HepG2 (cell line): Measurements from ENCODE around the gene PODXL2. TPM values are rescaled to one million over a fixed set of nuclear protein-coding genes. Genes with fewer than 3 reads are reported as not detected.

ENCODE experiments used
- ATAC-seq: fragments of 200-7000 bp; cut with Tn5 transposase; 3 replicates; pipeline ENCODE4 v1.9.1; 2020; ENCODE audit warnings: mild to moderate bottlenecking, moderate library complexity
- BruUV-seq: library from RNA; stranded (reverse); fragments of 400-500 nt; replicated peaks from 2 replicates; lab custom pipeline; 2021; lab: Mats Ljungman, UMichigan
- CTCF ChIA-PET: fragments of 300-600 bp; formaldehyde crosslinking; extraction: SDS; loops from one replicate; lab custom pipeline; 2021; ENCODE audit warnings: low total read pairs, inconsistent platforms, low intra/inter-chr PET ratio; lab: Yijun Ruan, JAX
- POLR2A ChIA-PET: fragments of 350-600 bp; sonication (Branson Sonifier 250); formaldehyde crosslinking; loops from one replicate; lab custom pipeline; 2020; ENCODE audit warnings: antibody characterized with exemption, inconsistent platforms; lab: Yijun Ruan, JAX
- DNase-seq: peaks from one replicate; pipeline ENCODE4 v3.0.0-alpha.2; 2015; ENCODE audit warnings: low spot score
- FAIRE-seq: peaks from 3 replicates; lab custom pipeline; 2011; peaks lifted over from hg19 to GRCh38; lab: Jason Lieb, UNC
- H2AFZ ChIP-seq: one replicate; pipeline ENCODE4 v1.6.1; 2011; ENCODE audit warnings: low read length, inconsistent platforms
- H3K27ac ChIP-seq: fragments of 300-600 bp; 3 replicates; pipeline ENCODE4 v1.8.0; 2011; ENCODE audit warnings: mixed run types, mild to moderate bottlenecking, mixed read lengths, low read length, inconsistent platforms; ENCODE audit not compliant: insufficient read depth; ENCODE audit errors: extremely low read length
- H3K27me3 ChIP-seq, 2 experiments: fragments of 200-600 bp in 1 of 2; 2 replicates in 1 of 2; 3 replicates in 1 of 2; pipeline versions ENCODE4 v1.6.0 to v1.8.0; 2011; ENCODE audit warnings: low read length in 2 of 2, mild to moderate bottlenecking in 2 of 2, moderate library complexity in 2 of 2, inconsistent platforms in 1 of 2; ENCODE audit not compliant: insufficient read depth in 2 of 2, control insufficient read depth in 1 of 2
- H3K36me3 ChIP-seq, 2 experiments: fragments of 200-600 bp in 1 of 2; replicated peaks in 1 of 2; 2 replicates in 1 of 2; 3 replicates in 1 of 2; pipeline versions ENCODE4 v1.5.1 to v1.8.0; 2011; ENCODE audit warnings: low read length in 2 of 2, inconsistent platforms in 1 of 2; ENCODE audit not compliant: insufficient read depth in 2 of 2, control insufficient read depth in 1 of 2
- H3K4me1 ChIP-seq: 2 replicates; pipeline ENCODE4 v1.5.1; 2012; ENCODE audit warnings: low read length, inconsistent platforms; ENCODE audit not compliant: insufficient read depth
- H3K4me2 ChIP-seq: 2 replicates; pipeline ENCODE4 v1.6.0; 2011; ENCODE audit warnings: low read depth, low read length, inconsistent platforms
- H3K4me3 ChIP-seq, 3 experiments: fragments of 200-600 bp in 1 of 3; sonication (generic), shearing (Covaris generic) in 1 of 3; replicated peaks in 1 of 3; 2 replicates each; pipeline ENCODE4 v1.5.1; 2011 to 2016; ENCODE audit warnings: low read length in 3 of 3, inconsistent platforms in 2 of 3, low read depth in 2 of 3, mild to moderate bottlenecking in 2 of 3, control low read depth in 1 of 3, mixed read lengths in 1 of 3; ENCODE audit not compliant: insufficient read depth in 1 of 3
- H3K79me2 ChIP-seq: one replicate; pipeline ENCODE4 v1.6.1; 2011; ENCODE audit warnings: low read length, inconsistent platforms; ENCODE audit not compliant: insufficient read depth
- H3K9ac ChIP-seq: 2 replicates; pipeline ENCODE4 v1.6.0; 2011; ENCODE audit warnings: mild to moderate bottlenecking, low read depth, low read length, inconsistent platforms; ENCODE audit not compliant: insufficient read depth
- H3K9me3 ChIP-seq: 2 replicates; pipeline ENCODE4 v1.5.1; 2012; ENCODE audit warnings: mild to moderate bottlenecking, low read length
- H4K20me1 ChIP-seq: 2 replicates; pipeline ENCODE4 v1.6.0; 2011; ENCODE audit warnings: inconsistent platforms, mild to moderate bottlenecking, low read length, moderate library complexity; ENCODE audit not compliant: insufficient read depth
- PHF8 ChIP-seq: sonication (generic); formaldehyde crosslinking; IDR thresholded peaks from 2 replicates; pipeline ENCODE4 v1.5.0; 2020; ENCODE audit warnings: missing genetic modification reagents
- PREB ChIP-seq: sonication (generic); formaldehyde crosslinking; IDR thresholded peaks from 2 replicates; pipeline ENCODE4 v1.4.0; 2020; ENCODE audit warnings: missing genetic modification reagents
- RARG ChIP-seq: sonication (generic); formaldehyde crosslinking; IDR thresholded peaks from 2 replicates; pipeline ENCODE4 v1.4.0; 2020; ENCODE audit warnings: low read depth, mild to moderate bottlenecking, missing genetic modification reagents
- SAFB2 ChIP-seq: sonication (generic); formaldehyde crosslinking; IDR thresholded peaks from 2 replicates; pipeline ENCODE4 v1.5.1; 2020; ENCODE audit warnings: missing genetic modification reagents, low read depth, mild to moderate bottlenecking, borderline replicate concordance
- SMAD3 ChIP-seq: sonication (generic); formaldehyde crosslinking; IDR thresholded peaks from 2 replicates; pipeline ENCODE4 v1.4.0; 2020; ENCODE audit warnings: missing genetic modification reagents
- SRF ChIP-seq: IDR thresholded peaks from 2 replicates; pipeline ENCODE4 v1.6.1; 2011; ENCODE audit warnings: mild to moderate bottlenecking, low read depth, low read length, moderate library complexity
- ZNF333 ChIP-seq: sonication (generic); formaldehyde crosslinking; IDR thresholded peaks from 2 replicates; pipeline ENCODE4 v1.4.0; 2020; ENCODE audit warnings: mild to moderate bottlenecking, missing genetic modification reagents, borderline replicate concordance
- ZNF615 ChIP-seq: sonication (generic); formaldehyde crosslinking; IDR thresholded peaks from 2 replicates; pipeline ENCODE4 v1.5.0; 2020; ENCODE audit warnings: mild to moderate bottlenecking, missing genetic modification reagents, borderline replicate concordance
- WGBS: methylation state at CpG from one replicate; pipeline ENCODE4 v1.1.6; 2017; ENCODE audit warnings: low lambda C conversion rate; 5-methylcytosine and 5-hydroxymethylcytosine counted together
- in situ Hi-C: cut with HindIII; loops from 2 replicates; pipeline ENCODE4 v1.10.0; 2017; ENCODE audit warnings: low pct_unique_long_range_greater_than_20kb; ENCODE audit not compliant: extremely low pct_ligation_motif_present
- intact Hi-C: fragments of 100-400 bp; cut with micrococcal nuclease; formaldehyde crosslinking; loops from one replicate; pipeline ENCODE4 v1.10.0; 2022; ENCODE audit not compliant: unreplicated experiment
- polyA plus RNA-seq, 8 experiments: library from polyadenylated mRNA; depleted of rRNA in 3 of 8; stranded (reverse) in 7 of 8; unstranded in 1 of 8; fragments of >200 nt; fragmentation: Illumina TruSeq in 4 of 8; extraction: Trizol in 4 of 8; gene quantifications; 2 replicates each; pipeline versions ENCODE4 v1.2.1 to v1.2.3, GENCODE V29; 2011 to 2016; ENCODE audit warnings: low read depth in 4 of 8, missing spikeins in 1 of 8, mixed read lengths in 1 of 8; ENCODE audit not compliant: insufficient read depth in 1 of 8
- total RNA-seq, 5 experiments: library from RNA; depleted of rRNA; stranded (reverse); fragments of >200 nt; fragmentation: Illumina TruSeq; extraction: Trizol; gene quantifications; 2 replicates each; pipeline ENCODE4 v1.2.3, GENCODE V29; 2016; ENCODE audit warnings: low read depth in 1 of 5

Gene PODXL2
- total and polyA plus RNA-seq, 2 of the 13 experiments (the other 11 are each of a cell fraction or from before 2014, with no cell fraction given) = 20.4 to 25.1 TPM

- Histone ChIP-seq H3K79me2 (no peaks in the 10 kb centered on the region), H3K27me3 (no peaks in the 10 kb centered on the region), H3K4me2 (no peak overlapping the region), H3K36me3 (peaks cover 35 to 90% of the 10 kb centered on the region in 2 experiments), H3K4me3 (no peak overlapping the region), H3K9me3 (no peaks in the 10 kb centered on the region)
- no peak for FAIRE-seq
- no TSS peak for BruUV-seq
- WGBS = 94% methylated on average over 6 of the region's 6 CpGs
- TF ChIP-seq ZNF333 (CRISPR knock-in tag) = no peak
- TF ChIP-seq PHF8 (CRISPR knock-in tag) = no peak
- TF ChIP-seq ZNF615 (CRISPR knock-in tag) = no peak
- TF ChIP-seq SAFB2 (CRISPR knock-in tag) = no peak
- TF ChIP-seq PREB (CRISPR knock-in tag) = no peak
- no peak for TF ChIP-seq RARG (CRISPR knock-in tag)
- no peak for TF ChIP-seq SRF
- no peak for TF ChIP-seq SMAD3 (CRISPR knock-in tag)
- TF ChIP-seq, all 625 proteins: peak for 0
- ChIA-PET POLR2A (no interaction called here), CTCF (no interaction called here)
- H2AFZ ChIP-seq = no peak overlapping the region
- ATAC-seq (no peak), DNase-seq (no peak)
- intact Hi-C loops (no loop called here), in situ Hi-C loops (no loop called here)
- H3K27ac ChIP-seq = no peak overlapping the region
- no peaks in the 10 kb centered on the region for H4K20me1 ChIP-seq
- H3K9ac ChIP-seq = no peak overlapping the region
- H3K4me1 ChIP-seq = peaks cover 6% of the 10 kb centered on the region; the same call in 1 of the 2 replicates
Measured at GRCh38 chr3:127615631-127616305, 13.2 kb upstream of the PODXL2 start.
